Prostate gland (tissue), 2 donors: ENCODE results near the gene ADGRB3. TPM values are rescaled to one million over a fixed set of nuclear protein-coding genes. Genes with fewer than 3 reads are reported as not detected.

ENCODE experiments used
- DNase-seq: peaks from one replicate; pipeline ENCODE4 v3.0.0-alpha.2; 2019; ENCODE audit warnings: low spot score
- H3K27ac ChIP-seq, 2 donors: fragments of 200-600 bp; sonication (generic); 2 replicates each; pipeline ENCODE4 v1.5.1; 2017 to 2019
- H3K27me3 ChIP-seq: fragments of 200-600 bp; sonication (generic); replicated peaks from 2 replicates; pipeline ENCODE4 v1.5.1; 2019; ENCODE audit not compliant: insufficient read depth
- H3K36me3 ChIP-seq, 2 donors: fragments of 200-600 bp; sonication (generic); 1 replicate in 1 of 2; 2 replicates in 1 of 2; pipeline versions ENCODE4 v1.5.1 to v1.8.1; 2017 to 2019
- H3K4me1 ChIP-seq: fragments of 200-600 bp; sonication (generic); replicated peaks from 2 replicates; pipeline ENCODE4 v1.5.1; 2019
- H3K4me3 ChIP-seq, 2 donors: fragments of 200-600 bp; sonication (generic); 2 replicates each; pipeline ENCODE4 v1.5.1; 2017 to 2019
- H3K9me3 ChIP-seq: fragments of 200-600 bp; sonication (generic); 2 replicates; pipeline ENCODE4 v1.5.1; 2017
- POLR2A ChIP-seq: fragments of 450-650 bp; IDR thresholded peaks from one replicate; pipeline ENCODE4 v1.6.1; 2016; ENCODE audit warnings: antibody characterized with exemption, mild to moderate bottlenecking
- POLR2AphosphoS5 ChIP-seq: sonication (generic); formaldehyde crosslinking; IDR thresholded peaks from one replicate; pipeline ENCODE4 v1.6.1; 2017; ENCODE audit warnings: antibody characterized with exemption
- WGBS: methylation state at CpG from one replicate; pipeline ENCODE4 v1.1.5; 2018; 5-methylcytosine and 5-hydroxymethylcytosine counted together
- intact Hi-C: fragments of 100-400 bp; cut with DNase I; formaldehyde crosslinking; loops from one replicate; pipeline ENCODE4 v1.14.2; 2022
- total RNA-seq, 2 donors: library from RNA; depleted of rRNA; stranded (reverse); fragments of >200 nt; gene quantifications; one replicate each; pipeline ENCODE4 v1.1.0, GENCODE V29; 2016
- TF ChIP-seq, protein P1 (sequence below), 4 experiments: fragments of 200-600 bp in 2 of 4; fragments of 450-650 bp in 2 of 4; sonication (generic) in 2 of 4; IDR thresholded peaks; 1 replicate in 3 of 4; 2 replicates in 1 of 4; pipeline ENCODE4 v1.5.1; 2016 to 2019; ENCODE audit warnings: antibody characterized with exemption in 4 of 4, mild to moderate bottlenecking in 2 of 4, moderate library complexity in 2 of 4

Gene ADGRB3
- total RNA-seq, 2 donors from 2014 or later, result 0.59 to 3.1 TPM

DNA sequence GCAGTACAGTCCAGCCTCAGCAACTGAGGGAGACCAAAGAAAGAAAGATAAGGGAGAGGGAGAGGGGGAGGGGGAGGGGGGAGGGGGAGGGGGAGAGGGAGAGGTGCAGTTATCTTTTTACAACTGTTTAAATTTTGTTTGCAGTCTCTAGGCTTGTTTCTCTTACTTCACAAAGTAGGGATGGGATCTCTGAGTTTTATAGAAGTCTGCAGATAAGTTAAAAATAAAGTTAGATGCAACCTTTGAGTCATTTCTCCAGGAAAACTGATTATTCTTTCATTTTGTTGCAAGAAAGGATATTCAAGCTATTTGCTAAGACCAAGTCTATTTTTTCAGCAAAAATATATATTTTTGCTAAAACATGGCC, 487.3 kb downstream of the ADGRB3 start:
- no peak for DNase-seq
- Histone ChIP-seq H3K36me3 (no peaks in the 10 kb centered on the region), H3K27ac (no peak overlapping the region), H3K9me3 (no peaks in the 10 kb centered on the region), H3K4me3 (no peak overlapping the region), H3K4me1 (no peaks in the 10 kb centered on the region), H3K27me3 (no peaks in the 10 kb centered on the region)
- intact Hi-C loops, result no loop called here
- no peak for TF ChIP-seq POLR2AphosphoS5
- no peak for TF ChIP-seq POLR2A
- TF ChIP-seq, protein P1, sequence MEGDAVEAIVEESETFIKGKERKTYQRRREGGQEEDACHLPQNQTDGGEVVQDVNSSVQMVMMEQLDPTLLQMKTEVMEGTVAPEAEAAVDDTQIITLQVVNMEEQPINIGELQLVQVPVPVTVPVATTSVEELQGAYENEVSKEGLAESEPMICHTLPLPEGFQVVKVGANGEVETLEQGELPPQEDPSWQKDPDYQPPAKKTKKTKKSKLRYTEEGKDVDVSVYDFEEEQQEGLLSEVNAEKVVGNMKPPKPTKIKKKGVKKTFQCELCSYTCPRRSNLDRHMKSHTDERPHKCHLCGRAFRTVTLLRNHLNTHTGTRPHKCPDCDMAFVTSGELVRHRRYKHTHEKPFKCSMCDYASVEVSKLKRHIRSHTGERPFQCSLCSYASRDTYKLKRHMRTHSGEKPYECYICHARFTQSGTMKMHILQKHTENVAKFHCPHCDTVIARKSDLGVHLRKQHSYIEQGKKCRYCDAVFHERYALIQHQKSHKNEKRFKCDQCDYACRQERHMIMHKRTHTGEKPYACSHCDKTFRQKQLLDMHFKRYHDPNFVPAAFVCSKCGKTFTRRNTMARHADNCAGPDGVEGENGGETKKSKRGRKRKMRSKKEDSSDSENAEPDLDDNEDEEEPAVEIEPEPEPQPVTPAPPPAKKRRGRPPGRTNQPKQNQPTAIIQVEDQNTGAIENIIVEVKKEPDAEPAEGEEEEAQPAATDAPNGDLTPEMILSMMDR (IDR thresholded peaks at IDR 0.05), result no peak

DNA sequence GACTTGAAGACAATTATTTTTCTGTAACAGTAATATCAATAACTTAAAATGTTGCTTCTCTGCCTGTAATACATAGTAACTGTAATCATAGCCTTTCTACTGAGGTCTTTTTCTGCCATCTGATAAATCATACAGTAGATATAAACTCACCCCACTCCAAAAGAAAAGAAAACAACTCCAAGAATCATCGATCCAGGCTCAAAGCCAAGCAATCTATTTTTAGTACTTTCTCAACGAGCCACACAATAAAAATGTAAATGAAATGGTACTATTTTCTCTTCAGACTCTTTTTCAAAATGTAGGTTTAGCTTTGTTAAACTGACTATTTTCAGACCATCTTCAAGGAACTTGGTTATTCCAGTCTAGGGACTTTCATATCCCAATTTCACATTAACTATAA, 493.3 kb downstream of the ADGRB3 start:
- H3K27me3 ChIP-seq, result no peaks in the 10 kb centered on the region
- intact Hi-C loops, result no loop called here
- no peak overlapping the region for H3K27ac ChIP-seq
- TF ChIP-seq, protein P1 (IDR thresholded peaks at IDR 0.05), result no peak
- no peak for TF ChIP-seq POLR2AphosphoS5
- no peak for TF ChIP-seq POLR2A
- H3K9me3 ChIP-seq, result no peaks in the 10 kb centered on the region
- WGBS, result 41% methylated on average over 2 of the region's 2 CpGs
- no peaks in the 10 kb centered on the region for H3K4me1 ChIP-seq
- H3K4me3 ChIP-seq, result no peak overlapping the region
- no peak for DNase-seq
- no peaks in the 10 kb centered on the region for H3K36me3 ChIP-seq

DNA sequence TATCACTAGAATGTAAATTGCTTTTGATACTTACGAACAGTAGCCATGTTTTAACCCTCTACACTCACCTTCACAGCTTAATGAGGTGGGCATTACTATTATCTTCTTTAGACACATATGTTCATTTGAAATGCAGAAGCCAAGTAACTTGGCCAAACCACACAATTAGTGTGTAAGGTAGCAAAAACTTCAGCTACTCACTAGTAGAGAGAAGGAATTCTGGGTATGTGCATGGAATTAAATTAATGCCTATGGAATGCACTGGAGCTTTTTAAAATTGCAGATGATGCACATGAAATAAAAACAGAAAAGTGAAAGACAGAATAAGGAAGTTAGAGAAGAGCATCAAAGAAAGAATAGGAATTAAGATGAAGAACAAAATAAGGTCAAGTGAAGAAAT, 494.0 kb downstream of the ADGRB3 start:
- H3K9me3 ChIP-seq, result no peaks in the 10 kb centered on the region
- no peaks in the 10 kb centered on the region for H3K27me3 ChIP-seq
- DNase-seq, result no peak
- H3K27ac ChIP-seq, result no peak overlapping the region
- TF ChIP-seq, protein P1 (IDR thresholded peaks at IDR 0.05), result no peak
- TF ChIP-seq POLR2A (no peak), POLR2AphosphoS5 (no peak)
- H3K4me1 ChIP-seq, result no peaks in the 10 kb centered on the region
- intact Hi-C loops, result no loop called here
- WGBS, result 62% methylated on average over 1 of the region's 1 CpG
- no peak overlapping the region for H3K4me3 ChIP-seq
- no peaks in the 10 kb centered on the region for H3K36me3 ChIP-seq

DNA sequence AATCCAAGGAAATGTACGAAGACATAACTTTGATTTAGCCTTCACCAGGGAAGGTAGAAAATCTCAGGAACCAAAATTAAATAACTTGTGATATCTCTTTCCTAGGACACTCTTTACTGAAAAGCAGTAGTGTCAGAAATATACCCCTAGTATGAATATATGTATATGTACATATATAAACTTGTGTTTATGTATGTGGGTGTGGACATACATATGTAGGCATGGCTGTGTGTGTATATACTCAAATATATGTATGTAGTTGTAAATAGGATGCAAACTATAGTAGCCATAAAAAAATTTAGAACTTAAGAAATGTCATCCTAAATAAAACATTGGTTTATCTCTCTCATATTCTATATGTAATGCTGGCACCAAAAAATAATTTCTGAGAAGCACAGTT, 500.8 kb downstream of the ADGRB3 start:
- no peaks in the 10 kb centered on the region for H3K36me3 ChIP-seq
- H3K9me3 ChIP-seq, result no peaks in the 10 kb centered on the region
- no peak overlapping the region for H3K27ac ChIP-seq
- no peak overlapping the region for H3K4me3 ChIP-seq
- intact Hi-C loops, result no loop called here
- TF ChIP-seq POLR2AphosphoS5 (no peak), POLR2A (no peak)
- TF ChIP-seq, protein P1 (IDR thresholded peaks at IDR 0.05), result no peak
- H3K4me1 ChIP-seq, result no peaks in the 10 kb centered on the region
- WGBS, result 64% methylated on average over 1 of the region's 1 CpG
- H3K27me3 ChIP-seq, result no peaks in the 10 kb centered on the region
- DNase-seq, result no peak

DNA sequence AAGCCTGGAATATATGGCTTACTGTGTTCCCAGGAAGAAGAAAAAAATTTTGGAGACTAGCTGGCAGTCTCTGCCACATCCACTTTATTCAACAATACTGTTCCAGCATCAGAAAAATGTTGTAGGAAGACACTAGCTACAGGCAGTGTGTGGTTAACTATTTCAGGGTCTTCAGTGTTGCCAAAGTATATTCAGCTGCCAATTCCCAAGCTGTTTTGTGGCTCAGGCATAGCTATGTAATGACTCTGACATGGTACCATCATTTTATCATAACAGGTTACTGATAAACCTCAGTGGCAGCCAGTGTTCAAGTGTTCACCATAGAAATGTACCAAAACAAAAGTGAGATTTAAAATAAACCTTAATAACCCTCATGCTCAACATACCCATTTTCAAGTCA, 503.1 kb downstream of the ADGRB3 start:
- no peak overlapping the region for H3K27ac ChIP-seq
- intact Hi-C loops, result no loop called here

More for the DNA sequence above, 503.1 kb downstream of the ADGRB3 start:
- DNase-seq, result no peak
- H3K4me3 ChIP-seq, result no peak overlapping the region
- H3K36me3 ChIP-seq, result no peaks in the 10 kb centered on the region
- no peaks in the 10 kb centered on the region for H3K27me3 ChIP-seq
- H3K9me3 ChIP-seq, result no peaks in the 10 kb centered on the region
- H3K4me1 ChIP-seq, result no peaks in the 10 kb centered on the region
- TF ChIP-seq POLR2A (no peak), POLR2AphosphoS5 (no peak)
- TF ChIP-seq, protein P1 (IDR thresholded peaks at IDR 0.05), result no peak
